ENCODE data around the gene ST6GAL1.
"Not testable (repeated sequence)": the region's sequence is repeated elsewhere in the genome, so short reads cannot be mapped to it uniquely, and the experiment has no call there.

ST6GAL1 gene

DNA sequence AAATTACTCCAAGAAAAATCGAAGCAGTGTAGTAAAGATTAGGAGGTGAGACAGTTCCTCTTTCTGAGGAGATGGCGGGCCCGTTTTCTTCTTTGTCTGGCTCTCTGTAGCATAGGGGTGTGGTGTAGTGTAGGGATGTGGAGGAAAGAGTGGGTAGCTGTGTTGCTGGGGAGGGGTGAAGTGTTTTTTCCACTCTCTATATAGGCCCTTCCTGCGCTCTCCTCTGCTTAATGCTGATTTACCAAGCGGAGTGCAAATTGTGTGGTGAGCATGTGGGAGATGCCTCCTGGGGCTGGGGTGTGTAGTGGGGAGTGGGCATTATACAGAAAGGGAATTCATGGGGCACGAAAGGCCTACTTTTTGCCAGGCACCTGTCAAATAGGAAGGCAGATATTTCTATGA is 94.9 kb downstream of the ST6GAL1 start:
- DNase-seq = no peak

DNA sequence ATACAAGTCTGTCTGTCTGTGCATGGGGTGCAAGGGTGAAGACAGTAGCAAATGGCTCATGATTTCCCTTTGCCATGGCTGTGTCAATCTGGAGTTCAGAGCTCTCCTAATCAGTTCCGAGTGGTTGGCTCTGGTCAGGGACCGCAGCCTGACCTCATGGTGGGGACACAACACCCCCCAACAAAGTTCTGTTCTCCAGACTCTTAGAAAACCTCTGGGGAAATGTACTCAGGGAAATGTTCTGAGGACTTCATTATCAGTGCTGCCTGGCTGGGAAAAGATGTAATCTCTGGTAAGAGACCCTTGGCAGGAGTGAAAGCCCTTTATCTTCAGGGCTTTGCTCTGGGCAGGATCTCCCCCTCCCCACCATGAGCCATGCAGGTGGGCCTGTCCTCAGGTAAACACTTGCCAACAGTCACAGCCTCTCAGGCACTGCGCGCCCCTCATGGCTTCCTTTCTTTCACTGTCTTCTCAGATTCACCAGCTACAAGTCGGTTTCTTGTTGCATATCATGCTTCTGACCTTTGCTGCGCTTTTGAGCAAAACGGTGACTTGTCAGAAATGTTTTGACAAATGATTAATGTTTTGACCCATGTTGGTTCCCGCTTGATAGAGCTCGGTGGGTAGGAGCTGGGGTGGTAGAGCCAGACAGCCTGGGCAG is 95.5 kb downstream of the ST6GAL1 start:
- no peak for DNase-seq

DNA sequence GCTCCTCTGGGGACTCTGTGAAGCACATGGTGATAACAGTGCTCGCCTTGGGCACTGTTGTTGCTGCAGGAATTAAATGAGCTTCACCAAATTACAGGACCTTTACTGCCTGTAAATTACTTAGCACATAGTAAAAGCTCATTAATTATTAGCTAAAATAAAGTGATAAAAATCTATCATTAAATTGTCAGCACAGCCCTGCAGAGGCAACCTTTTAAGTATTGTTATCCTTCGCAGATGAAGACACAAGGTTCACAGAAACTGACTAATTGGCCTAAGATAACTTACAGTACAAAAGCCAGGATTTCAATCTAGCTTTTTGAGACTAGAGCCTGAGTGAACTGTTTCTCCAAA is 96.0 kb downstream of the ST6GAL1 start:
- DNase-seq = no peak

DNA sequence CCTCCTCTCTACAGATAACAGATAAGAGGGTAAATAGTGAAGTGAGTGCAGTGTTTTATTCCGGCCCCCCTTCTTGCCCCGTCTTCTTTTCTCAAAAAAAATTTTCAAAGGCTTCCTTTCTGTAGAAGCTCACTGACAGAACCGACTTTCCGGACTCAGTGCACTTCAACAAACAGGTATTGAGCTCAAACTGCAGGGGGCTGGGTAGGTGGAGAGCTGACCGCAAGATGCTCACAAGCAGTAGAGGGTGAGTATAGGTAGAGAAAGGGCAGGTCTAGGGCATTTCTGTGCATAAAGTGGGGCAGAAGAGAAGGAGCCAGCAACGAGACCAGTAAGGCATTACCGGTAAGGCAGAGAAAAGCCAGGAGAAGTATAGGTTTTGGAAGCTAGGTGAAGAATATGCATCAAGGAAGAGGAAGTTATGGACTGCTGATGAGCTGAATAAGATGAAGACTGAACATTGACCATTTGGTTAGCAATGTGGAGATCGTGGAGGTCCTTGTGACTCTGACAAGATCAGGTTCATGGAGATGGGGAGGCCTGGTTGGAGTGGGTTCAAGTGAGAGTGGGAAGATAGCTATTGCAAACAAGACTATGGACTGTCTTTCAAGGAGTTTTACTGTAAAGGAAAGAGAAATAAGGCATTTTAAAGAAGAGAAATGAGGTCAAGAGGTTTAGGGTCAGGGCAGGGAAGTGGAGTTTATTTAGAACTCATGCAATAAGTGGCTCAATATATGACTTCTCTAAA is 97.4 kb downstream of the ST6GAL1 start:
- DNase-seq = no peak

DNA sequence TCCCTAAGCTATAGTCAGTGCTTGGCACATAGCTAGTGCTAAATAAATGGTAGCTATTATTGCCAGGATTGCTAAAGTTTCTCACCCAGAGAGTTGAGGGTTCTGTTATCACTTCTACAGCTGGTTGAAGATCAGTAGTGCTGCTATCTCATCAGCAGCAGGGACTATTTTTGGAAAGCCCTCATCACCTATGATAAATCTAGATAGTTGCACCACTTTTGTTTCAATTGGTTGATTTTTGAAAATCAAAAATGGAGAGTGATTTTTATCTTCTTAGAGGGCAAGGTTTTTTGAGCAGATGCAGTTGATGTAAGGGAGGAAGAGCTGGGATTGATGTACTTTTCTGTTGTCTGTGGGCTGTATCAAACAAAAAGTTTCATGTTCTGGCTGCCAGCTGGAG is 101.6 kb downstream of the ST6GAL1 start:
- DNase-seq = no peak

DNA sequence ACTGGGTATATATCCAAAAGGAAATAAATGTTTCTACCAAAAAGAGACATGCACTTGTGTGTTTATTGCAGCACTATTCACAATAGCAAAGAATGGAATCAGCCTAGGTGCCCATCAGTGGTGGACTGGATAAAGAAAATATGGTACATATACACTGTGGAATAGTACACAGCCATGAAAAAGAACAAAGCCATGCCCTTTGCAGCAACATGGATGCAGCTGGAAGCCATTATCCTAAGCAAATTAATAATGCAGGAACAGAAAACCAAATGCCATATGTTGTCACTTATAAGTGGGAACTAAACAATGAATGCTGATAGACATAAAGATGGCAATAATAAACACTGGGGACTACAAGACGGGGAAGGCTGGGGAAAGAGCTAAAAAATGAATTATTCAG is 106.1 kb downstream of the ST6GAL1 start:
- DNase-seq = no peak

DNA sequence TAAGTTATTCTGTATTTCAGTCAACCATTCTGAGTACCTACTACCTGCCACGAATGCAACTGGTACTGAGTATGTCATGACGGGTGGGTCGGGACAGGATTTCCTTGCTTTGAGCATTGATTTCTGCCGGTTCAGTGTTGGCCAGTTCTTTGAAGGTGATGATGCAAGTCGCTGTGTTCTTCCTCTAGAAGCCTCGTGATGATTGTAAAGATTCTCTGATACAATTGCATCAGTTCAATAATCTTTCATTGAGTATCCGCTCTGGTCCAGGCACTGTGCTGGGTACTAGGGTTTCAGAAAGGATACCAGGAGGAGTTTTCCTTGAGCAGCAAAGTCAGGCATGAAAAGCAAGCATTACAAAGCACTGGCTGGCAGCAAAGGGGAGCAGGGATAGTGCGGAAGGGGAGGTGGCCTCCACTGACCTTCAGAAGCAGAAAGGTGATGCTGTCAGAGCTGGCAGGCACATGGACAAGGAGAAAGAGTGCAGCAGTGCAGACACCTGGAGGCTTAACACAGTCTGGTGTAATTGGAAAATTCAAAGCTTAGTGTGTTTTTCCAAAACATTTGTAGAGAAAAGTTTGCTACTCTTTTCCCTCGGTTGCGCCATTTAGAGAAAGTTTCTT is 108.9 kb downstream of the ST6GAL1 start:
- no peak for DNase-seq

DNA sequence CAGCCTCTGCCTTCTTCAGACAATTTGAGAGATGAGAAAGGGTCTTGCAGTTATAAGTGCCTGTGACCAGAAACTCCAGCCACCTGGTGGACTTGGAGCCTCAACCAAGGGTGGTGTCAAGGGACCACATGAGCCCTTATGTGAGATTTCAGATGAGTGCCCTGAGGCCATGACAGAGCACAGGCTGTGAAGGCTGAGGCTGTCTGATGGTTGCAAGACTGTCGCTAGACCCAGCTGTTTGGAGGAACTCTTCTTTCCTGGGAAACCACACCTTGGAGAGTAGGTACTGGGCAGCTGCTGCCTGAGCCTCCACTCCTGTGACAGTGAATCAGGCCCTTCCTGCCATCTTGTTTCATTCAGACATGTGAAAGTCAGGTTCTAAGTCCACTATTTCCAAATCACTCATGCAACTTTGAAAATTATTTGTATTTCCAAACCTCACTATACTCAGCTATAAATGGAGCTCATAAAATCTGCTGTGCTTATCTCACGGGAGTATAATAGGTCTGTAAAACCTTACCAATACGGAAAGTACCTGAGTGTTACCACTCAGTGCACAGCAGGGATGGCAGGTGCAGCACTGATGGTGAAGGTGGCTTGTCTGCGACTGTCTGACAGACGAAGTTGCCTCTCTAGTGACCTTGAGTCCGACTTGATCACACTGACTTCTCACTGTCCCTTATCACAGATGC is 109.5 kb downstream of the ST6GAL1 start:
- DNase-seq = no peak

DNA sequence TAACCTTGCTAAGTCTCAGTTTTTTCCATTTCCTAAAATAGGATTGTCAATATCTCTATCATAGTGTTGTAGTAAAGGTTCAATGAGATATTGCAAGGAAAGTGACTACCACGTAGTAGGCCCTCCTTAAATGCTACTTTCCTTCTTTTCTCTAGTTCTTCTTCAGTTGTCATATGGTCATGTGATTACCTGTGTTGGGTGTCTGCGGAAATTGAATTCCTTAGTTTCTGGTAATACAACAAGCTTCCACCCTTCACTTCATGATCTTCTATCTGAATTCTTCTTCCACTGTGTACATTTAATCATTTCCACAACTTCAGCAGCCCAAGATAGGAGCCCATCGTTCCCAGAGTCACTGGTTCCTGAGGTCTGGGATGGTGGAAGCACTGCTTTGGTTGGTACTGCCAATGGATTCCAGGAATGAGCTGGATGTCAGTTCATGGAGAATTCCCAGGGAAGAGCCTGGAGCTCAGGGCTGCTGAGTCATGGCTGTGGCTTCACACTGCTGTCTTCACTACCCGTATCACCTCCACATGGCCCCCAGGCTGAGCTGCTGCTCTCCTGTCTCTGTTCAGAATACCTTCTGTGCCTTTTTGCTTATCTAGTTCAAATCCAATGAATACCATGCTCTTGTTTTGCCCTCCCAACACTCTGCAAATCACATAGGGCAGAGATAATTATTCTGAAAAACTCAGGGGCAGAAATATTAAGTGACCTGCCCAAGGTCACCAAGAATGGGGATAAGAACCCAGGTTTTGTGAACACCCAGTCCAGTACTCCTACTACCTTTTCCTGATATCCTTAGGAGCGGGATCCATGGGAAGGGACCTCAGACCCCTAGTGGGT is 110.4 kb downstream of the ST6GAL1 start:
- DNase-seq = no peak

DNA sequence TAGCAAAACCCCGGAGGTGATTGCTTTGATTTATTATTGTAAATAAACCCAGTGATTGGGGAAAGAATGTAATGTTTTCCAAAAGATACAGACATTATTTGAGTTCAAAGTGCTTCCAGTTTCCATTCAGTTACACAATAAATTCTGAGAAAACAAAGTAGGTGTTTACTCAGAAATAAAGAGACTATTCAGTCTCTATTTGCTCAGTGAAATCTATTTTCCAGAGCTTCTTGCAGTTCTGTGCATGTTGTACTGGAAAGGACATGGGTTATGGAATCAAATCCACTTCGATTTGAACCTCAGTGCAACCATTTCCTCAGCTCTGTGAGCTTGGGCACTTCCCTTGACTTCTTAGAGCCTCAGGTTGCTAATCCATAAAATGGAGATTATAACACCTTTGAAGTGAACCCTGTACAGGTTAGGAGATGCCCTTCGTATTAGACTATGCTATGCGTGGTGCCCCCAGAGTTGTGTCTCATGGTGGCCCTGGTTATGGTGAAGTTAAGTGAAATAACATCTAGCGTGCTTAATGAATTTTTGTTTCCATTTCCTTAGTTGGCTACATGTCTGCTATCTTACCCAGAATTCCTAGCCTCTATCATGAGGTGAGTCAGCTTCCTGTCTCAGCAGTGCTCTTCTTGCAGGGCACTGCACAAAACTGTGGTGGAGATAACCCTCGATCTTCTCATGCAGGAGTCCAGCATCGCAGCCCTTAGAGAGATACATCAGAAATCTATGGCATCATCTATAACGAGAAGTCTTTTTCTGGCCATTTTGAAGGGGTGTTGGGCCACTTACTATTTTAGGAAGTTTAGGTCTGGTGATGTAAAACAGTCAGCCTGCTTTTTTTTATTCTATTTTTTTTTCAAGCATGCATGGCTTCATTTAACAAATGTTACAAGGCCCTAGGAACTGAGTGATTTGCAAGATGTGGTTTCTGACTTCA is 111.3 kb downstream of the ST6GAL1 start:
- no peak for DNase-seq

DNA sequence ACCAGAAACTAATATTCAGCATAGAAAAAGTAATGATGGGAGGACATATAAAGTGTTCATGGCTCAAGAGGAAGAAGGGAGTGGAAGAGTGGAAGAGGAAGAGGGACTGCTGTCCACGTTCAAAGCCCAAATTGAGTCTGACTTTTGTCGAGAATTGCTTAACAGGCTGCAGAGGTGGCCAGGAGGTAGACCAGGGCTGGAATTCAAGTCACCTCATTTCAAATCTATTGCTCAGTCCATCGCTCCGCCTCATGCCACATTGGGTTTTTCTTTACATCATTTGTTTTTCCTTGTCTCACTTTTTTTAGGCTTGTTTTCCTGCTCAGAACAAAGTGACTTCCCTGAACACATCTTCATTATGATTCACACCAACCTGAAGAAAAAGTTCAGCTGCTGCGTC is 112.0 kb downstream of the ST6GAL1 start:
- DNase-seq = no peak

DNA sequence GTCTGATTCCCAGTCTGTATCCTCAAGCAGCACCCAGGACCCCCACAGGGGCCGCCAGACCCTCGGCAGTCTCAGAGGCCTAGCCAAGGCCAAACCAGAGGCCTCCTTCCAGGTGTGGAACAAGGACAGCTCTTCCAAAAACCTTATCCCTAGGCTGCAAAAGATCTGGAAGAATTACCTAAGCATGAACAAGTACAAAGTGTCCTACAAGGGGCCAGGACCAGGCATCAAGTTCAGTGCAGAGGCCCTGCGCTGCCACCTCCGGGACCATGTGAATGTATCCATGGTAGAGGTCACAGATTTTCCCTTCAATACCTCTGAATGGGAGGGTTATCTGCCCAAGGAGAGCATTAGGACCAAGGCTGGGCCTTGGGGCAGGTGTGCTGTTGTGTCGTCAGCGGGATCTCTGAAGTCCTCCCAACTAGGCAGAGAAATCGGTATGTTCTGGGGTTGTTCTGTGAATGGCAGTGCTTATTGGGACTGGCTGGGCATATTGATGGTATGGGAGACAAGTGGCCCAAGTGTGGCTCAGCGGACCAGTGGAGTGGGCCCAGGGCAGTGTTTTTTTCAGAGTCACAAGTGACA is 112.6 kb downstream of the ST6GAL1 start:
- DNase-seq = no peak

DNA sequence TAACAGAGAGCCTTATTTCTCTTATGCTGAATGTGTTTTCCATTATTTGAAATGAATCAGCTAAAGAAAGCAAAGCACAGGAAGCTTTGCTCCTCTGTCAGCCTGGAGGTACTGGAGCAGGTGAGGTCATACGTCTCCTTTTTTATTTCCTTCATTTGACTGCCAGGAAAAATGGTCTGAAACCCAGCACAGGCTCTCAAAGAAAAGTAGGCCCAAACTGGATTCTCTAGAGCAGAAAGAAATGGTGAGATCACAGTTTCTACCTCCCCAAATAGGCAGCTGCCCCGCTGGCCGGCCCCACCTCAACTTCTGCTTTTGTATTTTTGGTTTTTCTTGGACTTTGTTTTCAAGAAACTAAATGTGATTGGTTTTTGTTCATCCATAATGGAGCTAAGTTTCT is 113.9 kb downstream of the ST6GAL1 start:
- DNase-seq = peak; percentile 78

DNA sequence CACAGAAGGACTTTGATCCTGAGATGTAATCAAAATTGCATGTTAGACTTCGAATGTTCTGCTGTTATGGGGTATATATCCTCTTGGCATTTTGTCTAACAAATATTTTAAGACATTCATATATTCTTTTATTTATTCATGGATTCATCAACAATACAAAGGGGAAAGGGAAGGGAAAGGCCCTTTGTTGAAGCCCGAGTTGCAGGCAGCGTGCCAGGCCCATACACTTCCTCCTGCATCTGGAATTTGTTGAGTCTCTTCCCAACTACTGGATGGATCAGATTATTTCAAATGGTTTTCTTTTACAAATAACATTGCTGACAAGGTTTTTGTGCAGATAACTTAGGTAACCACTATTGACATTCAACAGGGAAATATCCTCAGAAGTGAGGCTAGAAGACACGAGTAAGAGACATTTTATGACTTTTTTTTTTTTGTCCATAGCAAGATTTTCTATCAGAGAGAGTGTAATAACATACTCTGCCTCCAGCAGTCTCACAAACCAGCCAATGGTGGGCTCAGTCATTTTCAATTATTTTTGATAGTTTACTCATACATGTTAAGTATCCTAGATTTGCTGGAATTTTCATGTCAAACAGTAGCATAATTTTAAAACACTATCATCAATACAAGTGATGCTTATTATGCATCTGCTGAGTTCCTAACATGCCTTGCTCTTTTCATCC is 114.7 kb downstream of the ST6GAL1 start:
- DNase-seq = peak; percentile 35

DNA sequence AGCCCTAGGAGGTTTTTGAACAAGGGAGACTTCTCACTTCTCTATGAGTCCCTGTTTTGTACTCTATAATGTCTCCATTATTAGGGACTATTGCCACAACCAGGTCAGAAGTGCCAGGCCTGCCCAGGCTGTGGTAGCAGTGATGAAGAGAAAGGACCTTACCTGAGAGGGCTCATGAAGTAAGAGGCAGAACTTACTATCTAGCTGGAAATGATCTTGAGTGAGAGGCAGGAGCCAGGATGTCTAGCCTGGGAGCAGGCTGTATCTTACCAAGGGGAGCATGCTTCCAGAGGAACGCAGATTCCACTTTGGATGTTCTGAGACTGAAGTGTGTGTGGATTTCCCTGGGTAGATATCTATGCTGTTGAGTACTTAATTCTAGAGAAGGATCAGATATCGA is 115.7 kb downstream of the ST6GAL1 start:
- no peak for DNase-seq

DNA sequence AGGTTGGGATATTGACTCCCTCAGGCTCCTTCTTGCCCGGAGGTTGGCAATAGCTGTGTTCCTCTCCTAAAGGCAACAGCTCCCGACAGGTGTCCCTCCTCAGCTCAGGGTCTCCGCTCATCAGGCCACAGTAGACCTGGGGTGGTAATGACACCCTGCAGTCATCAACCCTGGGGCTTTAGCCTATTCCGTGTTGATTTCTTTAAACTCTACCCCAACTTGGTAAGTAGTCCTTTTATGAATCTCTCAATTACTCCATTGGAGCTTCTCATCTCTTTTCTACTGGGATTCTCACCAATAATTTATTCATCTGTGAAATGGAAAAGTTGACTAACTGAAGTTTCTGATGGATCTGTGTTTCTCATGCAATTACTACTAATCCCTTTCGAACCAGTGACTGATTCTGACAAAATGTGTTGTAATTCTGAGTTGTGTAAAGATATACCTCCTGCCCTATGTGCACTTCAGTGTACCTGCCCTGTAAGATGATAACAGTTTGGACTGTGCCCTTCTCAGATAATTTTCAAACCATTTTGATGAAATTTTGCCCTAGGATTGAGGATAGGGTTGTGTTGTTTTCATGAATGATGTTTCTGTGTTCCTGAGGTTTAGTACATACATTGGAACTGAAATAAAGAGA is 119.3 kb downstream of the ST6GAL1 start:
- no peak for DNase-seq

DNA sequence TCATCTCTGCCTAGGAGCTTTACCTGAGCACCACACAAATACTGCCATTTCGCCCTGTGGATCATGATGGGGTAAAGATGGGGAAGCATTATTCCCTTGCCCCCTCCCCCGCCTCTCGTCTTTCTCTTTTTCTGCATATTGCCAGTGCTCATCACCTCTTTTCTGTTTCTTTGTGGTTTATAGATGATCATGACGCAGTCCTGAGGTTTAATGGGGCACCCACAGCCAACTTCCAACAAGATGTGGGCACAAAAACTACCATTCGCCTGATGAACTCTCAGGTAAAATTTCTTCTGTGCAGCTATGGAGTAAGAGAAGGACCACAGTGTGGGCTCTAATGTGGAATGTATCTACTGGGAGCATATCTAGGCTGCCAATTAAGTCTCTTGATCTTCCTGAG is 120.7 kb downstream of the ST6GAL1 start:
- no peak for DNase-seq

DNA sequence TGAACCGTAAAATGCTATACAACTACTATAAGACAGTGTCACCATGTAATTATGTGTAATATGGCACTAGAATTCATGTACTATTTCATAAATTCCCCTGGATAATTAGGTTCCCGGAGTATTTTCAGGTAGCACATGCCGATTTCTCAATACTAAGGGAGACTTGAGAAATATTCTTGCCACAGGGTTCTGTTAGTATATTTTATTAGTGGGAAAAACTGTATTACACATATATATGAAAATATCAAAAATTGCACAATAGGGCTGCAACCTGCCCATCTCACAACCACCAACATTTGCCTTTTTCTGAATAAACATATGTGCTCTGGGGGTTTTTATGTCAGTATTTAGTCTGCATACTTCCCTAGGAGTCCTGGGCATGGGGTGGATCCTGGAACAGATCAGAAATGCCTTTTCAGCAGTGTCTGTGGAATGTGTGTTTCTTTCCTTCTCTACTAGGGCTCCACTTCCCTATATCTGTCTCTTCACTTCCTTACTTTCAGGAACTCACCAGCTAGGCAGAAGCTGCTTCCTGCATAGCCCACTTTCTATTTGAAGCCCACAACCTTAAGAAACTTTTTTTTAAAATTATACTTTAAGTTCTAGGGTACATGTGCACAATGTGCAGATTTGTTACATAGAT is 121.5 kb downstream of the ST6GAL1 start:
- no peak for DNase-seq

DNA sequence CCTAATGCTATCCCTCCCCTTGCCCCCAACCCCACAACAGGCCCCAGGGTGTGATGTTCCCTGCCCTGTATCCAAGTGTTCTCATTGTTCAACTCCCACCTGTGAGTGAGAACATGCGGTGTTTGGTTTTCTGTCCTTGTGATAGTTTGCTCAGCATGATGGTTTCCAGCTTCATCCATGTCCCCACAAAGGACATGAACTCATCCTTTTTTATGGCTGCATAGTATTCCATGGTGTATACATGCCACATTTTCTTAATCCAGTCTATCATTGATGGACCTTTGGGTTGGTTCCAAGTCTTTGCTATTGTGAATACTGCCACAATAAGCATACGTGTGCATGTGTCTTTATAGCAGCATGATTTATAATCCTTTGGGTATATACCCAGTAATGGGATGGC is 122.1 kb downstream of the ST6GAL1 start:
- not testable (repeated sequence) for DNase-seq

DNA sequence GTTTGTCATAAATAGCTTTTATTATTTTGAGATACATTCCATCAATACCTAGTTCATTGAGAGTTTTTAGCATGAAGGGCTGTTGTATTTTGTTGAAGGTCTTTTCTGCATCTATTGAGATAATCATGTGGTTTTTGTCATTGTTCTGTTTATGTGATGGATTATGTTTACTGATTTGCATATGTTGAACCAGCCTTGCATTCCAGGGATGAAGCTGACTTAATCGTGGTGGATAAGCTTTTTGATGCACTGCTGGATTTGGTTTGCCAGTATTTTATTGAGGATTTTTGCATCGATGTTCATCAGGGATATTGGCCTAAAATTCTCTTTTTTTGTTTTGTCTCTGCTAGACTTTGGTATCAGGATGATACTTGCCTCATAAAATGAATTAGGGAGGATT is 124.1 kb downstream of the ST6GAL1 start:
- DNase-seq = not testable (repeated sequence)

All from NCI-H2029 (cell line).